HG03521 (cell line): Measurements from ENCODE around the gene CREB1.

Experiments
- ATAC-seq: cut with Tn5 transposase; IDR thresholded peaks from one replicate; pipeline ENCODE4 v1.9.1; 2021; ENCODE audit warnings: mild to moderate bottlenecking, moderate library complexity; ENCODE audit not compliant: unreplicated experiment

The CREB1 gene

DNA sequence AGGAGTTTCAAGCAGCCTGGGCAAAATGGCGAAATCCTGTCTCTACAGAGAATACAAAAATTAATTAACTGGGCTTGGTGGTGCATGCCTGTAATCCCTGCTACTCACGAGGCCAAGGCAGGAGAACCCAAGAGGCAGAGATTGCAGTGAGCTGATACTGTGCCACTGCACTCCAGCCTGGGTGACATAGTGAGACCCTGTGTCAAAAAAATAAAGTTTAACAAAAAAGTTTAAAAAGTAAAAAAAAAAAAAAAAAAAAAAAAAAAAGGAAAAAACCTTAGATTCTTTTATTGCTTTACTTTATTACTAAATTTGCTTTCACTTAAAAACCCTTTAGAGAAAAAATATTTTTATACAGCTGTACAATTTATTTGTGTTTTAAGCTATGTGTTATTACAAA, 10.7 kb downstream of the CREB1 start:
- no peak for ATAC-seq

DNA sequence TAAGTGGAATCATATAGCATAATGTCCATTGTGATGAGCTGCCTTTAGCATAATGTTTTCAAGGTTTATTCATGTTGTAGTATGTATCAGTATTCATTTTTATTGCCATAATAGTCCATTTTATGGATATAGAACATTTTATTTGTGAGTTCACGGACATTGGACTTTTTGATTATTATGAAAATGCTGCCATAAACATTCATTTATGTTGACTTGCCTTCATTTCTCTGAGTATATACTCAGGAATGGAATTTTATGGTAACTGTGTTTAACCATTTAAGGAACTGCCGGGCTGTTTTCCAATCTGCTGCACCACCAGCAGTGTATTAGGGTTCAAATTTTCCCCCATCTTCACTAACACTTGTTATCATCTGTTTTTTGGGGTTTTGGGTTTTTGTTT, 12.2 kb downstream of the CREB1 start:
- ATAC-seq: no peak

DNA sequence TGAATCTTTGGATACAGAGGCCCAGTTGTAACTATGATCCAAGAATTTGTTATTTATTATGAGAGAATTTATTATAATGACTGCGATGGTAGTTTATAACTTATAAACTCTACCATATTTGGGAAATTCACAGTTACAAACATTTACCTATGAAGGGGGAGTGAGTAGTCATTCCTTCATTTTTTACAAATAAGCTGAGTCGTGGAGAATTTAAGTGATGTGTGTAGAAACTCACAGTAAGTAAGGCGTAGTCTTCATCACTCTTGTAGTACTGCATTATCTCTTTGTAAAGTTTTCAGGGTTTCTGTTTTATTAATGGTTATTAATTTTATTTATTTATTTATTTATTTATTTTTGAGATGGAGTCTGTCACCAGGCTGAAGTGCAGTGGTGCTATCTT, 13.5 kb downstream of the CREB1 start:
- ATAC-seq: no peak

DNA sequence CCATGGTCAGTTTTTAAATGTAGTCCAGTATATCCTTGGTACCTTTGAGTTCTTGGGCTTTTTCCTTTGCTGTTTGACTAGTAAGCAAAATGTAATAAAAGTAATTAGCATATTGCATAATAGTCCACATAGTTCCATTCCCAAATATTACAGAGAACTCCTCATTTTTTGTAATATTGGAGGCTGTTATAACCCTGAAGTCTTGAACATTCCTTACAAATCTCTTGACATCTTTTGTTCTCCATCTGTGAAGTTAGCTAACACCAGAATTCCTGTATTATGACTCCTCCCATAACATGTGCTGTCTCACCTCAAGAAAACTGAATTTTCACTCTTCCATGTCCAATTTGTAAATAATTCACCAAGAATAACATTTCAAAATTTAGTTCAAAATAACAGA, 17.1 kb downstream of the CREB1 start:
- ATAC-seq: no peak

DNA sequence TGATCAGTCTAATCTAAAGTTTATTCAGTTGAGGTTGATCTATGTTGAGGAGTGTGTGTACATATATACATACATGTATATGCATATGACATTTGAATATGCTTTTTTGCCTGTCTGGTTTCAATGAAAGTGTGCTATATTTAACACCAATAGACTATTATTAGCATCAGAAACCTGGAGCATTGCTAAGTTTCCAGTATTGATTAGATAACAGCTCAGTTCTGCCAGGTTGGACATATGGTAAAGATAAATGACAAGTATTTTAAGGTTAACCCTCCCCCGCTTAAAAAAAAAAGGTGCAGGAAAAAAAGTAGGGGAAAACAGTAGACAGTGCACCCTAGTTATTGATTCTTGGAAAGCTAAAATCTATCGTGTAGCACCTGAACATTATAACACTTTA, 19.4 kb downstream of the CREB1 start:
- ATAC-seq: no peak

DNA sequence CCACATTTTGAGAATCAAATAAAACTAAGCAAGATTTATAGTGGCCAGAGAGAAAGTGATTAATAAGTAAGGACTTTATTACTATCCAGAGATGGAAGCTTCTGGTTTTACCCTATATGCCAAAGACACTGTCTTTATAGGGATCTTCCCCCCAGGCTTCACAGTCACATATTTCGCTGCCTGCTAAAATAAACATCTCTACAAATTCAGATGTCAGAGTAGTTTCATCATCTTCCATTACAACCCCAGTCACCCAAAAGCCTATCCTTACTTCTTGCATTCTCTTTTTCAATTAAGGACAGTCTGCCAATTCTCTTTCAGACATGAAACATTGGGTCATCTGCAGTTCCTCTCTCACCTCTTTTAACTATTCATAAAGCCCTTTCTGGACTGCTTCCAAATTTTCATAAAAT, 28.3 kb downstream of the CREB1 start:
- no peak for ATAC-seq

DNA sequence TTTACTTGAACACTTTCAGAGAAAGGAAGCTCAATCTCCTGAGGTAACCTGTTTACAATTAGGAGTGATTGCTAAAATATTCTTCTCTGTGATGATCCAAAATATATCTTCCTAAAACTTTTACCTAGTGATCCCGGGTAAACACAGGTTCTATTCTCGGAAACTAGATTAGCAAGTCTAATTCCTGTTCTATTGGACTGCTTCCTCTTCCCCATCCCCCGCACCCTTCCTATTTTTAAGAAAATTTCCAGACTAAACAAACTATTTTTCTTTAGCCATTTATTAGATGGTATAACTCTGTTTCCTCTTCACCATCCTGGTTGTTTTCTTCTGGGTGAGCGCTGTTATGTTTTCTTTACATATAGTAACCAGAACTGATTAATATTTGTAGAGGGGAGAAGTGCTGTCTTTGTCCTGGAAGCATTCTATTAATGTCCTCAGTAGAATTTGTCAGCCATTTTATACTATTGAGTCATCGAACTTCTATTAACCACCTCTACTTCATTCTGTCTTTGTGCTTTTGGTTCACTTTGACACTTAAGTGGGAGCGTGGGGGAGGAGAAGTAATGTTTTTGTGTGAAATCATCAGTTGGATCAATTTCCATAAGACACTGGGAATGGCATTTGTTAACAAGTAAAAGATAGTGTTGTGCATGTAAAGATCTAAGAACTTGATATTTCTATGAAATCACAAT, 31.8 kb downstream of the CREB1 start:
- ATAC-seq: no peak

DNA sequence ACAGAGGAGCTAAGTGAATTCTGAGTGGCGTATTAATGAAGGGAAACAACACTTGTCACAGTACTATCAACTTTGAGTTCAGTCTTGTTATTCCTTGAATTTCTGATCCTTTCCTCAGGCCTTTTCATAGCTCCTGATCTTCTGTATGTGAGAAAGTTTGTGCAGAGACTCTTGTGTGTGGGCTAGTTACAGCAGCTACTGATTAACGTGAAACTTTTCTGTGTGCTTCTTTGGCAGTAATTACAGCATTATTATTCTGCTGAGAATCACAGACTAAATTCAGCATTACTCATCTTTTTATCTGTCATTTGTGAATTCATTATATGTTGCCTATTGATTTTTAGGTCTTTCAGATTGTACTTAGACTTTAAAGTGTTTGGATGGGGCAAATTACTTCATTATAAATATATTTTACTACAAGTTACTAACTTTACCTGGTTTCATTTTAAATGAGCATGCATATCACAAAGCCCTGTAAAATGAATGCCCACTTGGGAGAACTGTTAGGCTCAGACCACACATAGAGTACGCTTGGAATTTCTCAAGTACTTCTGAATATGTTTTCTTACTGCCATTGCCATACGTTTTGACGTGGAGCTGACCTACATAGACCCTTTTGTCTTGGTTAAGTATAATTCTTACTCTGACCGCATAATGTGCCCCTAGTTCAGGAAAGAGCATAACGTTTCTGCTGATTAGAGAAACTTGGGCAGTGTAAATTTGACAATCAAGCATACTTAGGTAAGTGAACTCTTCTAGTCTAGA, 36.2 kb downstream of the CREB1 start:
- ATAC-seq: no peak

DNA sequence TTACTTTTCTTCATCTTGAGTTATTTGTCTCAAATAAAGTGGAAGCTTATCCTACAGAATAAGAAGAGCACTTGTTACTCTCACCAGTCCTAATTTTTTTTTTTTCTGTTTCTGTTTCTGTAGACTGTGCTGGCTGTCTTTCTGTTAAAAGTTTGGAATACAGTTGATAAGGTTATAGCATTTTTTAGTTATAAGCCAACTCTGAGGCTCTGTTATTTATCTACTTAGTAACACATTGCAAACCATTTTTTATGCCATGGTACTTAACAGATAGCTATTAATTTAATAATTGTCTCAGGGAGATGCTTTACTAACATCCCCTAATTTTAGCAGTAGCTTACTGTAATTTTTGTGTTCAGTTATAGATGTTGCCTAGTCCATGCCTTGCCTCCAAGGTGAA, 37.9 kb downstream of the CREB1 start:
- no peak for ATAC-seq

DNA sequence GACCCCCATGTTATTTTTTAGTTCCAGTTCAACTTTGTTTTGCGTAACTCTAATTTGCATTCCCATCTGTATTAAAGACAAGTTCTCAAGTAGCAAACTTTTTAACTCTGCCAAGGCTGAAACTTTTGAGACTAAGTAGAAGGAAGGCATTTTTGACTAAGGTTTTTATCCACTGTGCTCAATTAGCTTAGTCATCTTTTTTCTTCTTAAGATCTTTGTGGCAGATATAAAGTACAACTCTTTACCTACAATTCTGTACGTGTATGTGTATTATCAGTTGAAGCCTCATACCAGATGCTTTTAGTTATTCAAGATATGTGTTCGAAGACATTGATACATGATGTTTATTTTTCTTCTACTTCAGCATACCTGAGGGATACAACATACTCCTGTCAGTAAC, 41.6 kb downstream of the CREB1 start:
- ATAC-seq: no peak

DNA sequence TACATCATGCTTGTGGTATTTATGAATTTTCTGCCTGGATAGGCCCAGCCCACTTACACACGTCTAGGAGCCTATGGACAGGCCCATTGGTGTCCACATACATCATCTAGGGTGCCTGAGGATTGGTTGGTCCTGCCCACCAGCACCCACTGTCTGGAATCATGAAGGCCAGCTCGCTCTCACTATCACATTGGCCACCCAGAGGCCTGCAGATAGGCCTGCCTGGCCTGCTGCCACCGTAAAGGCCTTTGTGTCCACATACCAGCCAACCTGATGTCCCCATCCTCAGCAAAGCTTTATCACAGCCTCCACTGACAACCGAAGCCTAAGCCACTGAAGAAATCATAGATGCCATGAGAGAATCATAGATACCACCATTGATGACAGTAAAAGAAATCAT, 55.2 kb downstream of the CREB1 start:
- no peak for ATAC-seq

DNA sequence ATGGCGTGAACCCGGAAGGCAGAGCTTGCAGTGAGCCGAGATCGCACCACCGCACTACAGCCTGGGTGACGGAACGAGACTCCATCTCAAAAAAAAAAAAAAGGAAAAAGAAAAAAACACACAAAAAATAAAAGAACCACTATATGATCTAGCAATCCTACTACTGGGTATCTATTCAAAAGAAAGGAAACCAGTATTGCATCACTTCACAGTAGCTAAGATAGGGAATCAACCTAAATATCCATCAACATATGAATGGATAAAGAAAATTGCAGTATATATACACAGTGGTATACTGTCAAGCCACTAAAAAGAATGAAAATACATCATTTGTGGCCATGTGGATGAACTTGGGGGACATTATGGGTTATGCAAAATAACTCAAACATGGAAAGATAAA, 57.5 kb downstream of the CREB1 start:
- ATAC-seq: no peak

DNA sequence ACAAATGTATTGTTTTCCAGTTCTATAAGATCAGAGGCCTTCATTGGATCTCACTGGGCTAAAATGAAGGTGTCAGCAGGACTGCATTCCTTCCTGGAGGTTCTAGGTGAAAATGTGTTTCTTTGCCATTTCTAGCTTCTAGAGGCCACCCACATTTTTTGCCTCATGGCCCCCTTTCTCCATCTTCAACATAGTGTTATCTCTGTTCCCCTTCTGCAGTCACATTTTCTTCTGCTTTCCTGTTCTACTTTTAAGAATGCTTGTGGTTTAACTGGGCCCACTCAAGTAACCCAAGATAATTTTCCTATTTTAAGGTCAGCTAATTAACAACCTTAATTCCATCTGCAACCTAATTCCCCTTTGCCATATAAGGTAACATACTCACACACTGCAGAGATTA, 59.4 kb downstream of the CREB1 start:
- ATAC-seq: no peak

DNA sequence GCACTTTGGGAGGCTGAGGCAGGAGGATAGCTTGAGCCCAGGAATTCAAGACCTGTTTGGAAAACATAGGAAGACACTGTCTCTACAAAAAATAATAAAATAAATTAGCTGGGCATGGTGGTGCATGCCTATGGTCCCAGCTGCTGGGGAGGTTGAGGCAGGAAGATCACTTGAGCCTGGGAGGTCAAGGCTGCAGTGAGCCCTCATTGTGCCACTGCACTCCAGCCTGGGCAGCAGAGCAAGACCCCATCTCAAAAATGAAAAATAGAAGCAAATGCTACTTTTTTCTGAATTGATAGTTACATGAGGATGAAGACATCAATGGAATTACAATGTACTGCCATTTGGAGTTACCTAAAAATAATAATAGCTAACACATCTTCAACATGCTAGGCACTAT, 63.5 kb downstream of the CREB1 start:
- no peak for ATAC-seq

DNA sequence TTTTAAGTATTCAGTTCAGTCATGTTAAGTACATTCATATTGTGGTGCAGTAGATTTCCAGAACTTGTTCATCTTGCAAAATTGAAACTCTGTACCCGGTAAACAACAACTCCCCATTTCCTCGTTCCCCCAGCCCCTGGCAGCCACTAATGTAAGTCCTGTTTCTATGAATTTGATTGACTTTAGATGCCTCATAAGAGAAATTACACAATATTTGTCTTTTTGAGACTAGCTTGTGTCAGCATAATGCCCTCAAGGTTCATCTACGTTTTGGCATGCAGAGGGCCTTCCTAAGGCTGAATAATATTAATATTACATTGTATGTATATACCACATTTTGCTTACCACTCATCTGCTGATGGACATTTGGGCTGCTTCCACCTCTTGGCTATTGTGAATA, 64.5 kb downstream of the CREB1 start:
- no peak for ATAC-seq

DNA sequence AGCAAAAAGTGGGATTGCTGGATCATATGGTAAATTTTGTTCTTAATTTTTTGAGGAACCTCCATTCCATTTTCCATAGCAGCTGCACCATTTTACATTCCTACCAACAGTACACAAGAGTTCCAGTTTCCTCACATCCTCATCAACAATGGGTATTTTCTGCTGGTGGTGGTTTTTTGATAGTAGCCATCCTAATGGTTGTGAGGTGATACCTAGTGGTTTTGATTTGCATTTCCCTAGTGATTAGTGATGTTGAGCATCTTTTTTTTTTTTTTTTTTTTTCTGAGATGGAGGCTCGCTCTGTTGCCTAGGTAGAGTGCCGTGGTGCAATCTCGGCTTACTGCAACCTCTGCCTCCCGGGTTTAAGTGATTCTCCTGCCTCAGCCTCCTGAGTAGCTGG, 65.0 kb downstream of the CREB1 start:
- ATAC-seq: no peak

DNA sequence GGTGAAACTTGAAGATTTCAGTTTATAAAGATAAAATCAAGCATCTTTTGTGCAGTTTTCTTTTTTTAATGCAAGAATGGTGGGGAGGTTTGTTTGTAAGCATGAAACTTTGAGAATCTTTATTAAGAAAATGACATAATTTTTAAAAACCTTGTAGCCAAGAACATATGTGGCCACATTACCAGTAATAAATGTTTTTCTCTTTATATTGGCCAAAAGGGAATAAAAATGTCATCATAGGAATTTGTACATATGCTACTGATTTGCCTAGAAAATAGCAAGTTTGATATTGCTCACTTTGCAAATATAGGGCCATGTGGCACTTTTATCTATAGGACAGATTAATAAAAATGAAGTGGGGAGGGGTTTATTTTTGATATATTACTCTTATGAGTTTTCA, 69.9 kb downstream of the CREB1 start:
- ATAC-seq: no peak

DNA sequence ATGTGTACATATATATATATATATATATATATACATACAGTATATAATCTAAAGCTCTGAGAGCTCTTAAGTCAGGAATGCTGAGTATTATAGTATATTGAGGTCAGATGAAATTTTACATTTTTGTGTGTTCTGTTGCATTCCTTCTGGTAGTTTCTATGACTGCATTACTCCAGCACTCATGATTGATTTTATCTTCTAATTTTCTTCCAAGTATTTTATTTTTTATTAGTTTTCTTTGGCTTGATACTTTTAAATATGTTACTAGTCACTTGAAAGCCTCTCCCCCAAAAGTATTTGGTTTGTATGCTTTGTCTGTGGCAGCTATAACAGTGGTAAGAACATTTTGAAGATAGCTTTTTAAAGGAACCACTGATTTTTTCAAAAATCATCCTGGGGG, 70.5 kb downstream of the CREB1 start:
- no peak for ATAC-seq

DNA sequence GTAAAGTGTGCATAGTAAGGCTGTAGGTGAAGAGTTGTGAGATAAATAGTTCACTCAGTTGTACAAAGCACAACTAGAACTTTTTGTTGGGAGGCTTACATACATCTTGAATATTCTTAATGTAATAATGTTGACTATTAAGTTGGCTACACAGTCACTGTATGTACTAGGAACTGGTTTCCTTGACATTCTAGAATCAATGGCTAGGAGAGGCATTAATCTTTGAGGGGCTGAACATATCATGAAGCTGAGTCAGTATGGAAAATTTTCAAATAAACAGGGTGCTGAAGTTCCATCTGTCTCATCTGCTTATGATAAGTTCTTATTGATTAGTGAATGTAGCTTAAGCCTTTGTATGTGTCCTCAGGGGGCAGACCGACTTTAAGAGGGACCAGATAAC, 72.0 kb downstream of the CREB1 start:
- no peak for ATAC-seq

DNA sequence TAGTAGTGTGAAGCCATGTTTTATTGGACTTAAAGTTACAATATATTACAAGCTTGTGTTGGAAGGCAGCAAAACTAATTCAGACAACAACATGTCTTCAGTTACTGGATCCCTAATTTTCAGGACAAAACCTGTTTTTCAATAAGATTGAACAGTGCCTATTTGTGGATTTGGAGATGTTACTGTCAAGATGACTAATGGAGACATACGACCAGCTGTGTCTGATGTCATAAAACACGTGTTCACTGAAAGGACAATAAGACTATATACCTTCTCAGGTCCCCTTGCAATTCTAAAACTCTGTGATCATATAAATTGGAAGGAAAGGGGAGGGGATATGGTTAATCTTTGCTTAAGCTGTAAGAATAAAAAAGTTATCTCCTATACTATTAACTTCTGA, 73.7 kb downstream of the CREB1 start:
- ATAC-seq: no peak

DNA sequence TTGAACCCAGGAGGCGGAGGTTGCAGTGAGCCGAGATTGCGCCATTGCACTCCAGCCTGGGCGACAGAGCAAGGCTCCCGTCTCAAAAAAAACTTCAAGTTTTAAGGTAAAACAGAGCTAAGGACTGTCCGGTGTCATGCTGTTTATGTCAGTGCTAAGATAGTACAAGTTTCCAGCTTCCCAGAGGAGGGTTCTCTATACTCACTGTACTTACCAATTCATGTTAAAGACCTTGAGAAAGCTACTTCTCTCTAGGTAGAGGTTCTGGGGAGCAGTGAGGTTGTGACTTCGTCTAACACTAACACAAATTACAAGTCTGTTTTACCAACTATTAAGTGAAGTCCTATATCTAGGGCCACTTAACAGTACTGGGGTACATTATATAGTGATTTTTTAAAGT, 76.6 kb downstream of the CREB1 start:
- ATAC-seq: no peak

DNA sequence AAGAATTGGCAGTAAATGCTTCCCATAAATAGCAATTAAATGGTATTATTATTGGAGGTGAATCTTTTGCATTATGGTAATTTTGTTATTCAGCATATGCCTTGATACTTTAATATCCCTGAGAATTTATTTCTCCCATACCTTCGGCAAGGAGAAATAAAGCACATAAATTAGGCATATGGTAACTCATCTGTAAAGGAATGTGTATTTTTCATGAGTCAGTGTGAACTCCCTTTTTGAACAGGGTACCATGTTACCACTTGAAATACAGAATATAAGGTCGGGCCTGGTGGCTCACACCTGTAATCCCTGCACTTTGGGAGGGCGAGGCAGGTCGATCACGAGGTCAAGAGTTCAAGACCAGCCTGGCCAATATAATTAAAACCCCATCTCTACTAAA, 77.1 kb downstream of the CREB1 start:
- ATAC-seq: no peak

DNA sequence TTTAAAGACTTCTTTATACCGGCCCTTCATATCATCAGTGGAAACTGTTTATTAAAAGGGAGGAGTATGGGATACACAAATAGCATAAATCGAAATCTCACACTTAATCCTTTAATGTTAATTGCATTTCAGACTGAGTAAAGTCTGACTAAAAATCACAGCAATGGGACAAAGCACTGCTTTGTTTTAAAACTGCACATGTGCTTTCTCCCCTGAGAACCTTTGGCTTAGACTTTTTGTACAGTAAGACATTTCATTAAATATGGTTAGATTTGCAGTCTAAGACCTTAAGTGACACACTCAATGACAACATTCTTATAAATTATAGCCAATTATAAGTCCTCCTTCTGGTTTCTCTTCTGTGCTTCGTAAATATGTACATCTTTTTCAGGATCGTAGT, 83.0 kb downstream of the CREB1 start:
- no peak for ATAC-seq
